Cardiac ventricle fibroblast (primary cell): ENCODE data around the gene ZNF284. TPM values are rescaled to one million over a fixed set of nuclear protein-coding genes. Genes with fewer than 3 reads are reported as not detected.

ENCODE experiments used
- total RNA-seq: library from RNA; depleted of rRNA; stranded (reverse); fragments of >200 nt; gene quantifications from 2 replicates; pipeline ENCODE4 v1.2.3, GENCODE V29; 2015

The ZNF284 gene
- total RNA-seq, result 1.9 and 2.2 TPM in 2 replicates

DNA sequence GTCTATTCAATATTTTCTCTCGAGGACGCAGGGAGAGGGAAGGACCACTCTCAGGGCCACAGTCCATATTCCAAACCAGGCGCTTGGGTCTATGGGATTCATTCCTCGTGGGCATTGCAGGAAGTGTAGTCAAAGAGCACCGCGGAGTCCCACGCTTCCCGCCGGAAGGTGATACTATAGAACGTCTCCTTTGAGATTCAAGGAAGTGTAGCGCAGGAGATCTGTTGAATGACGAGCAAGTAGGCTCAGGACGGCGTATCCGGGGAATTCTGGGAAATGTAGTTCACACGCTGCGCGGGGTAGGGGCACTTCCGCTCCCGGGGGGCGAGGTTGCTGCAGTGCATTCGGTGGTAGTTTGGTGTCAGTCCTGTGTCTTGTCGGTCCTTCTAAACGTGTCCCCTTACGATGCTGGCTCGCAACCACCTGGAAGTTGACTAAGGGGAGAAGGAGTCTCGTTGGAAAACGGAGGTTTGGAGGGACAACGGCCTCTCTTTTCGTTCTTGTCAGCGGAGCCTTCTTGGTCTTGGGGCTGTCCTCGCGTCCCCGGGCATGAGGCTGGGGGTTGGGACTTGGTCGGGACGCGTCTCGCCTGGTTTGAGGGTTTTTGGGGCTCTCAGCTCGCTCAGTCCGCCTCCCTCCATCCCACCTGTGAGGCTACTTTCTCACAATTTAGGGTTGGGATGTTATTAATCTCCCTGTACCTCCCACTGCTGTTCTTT lies at the start of gene ZNF284:
TSS of gene ZNF284 (plus strand) at position 336 of the 719 bp plus-strand sequence. CDS start 4,231 bp downstream, outside the sequence.

DNA sequence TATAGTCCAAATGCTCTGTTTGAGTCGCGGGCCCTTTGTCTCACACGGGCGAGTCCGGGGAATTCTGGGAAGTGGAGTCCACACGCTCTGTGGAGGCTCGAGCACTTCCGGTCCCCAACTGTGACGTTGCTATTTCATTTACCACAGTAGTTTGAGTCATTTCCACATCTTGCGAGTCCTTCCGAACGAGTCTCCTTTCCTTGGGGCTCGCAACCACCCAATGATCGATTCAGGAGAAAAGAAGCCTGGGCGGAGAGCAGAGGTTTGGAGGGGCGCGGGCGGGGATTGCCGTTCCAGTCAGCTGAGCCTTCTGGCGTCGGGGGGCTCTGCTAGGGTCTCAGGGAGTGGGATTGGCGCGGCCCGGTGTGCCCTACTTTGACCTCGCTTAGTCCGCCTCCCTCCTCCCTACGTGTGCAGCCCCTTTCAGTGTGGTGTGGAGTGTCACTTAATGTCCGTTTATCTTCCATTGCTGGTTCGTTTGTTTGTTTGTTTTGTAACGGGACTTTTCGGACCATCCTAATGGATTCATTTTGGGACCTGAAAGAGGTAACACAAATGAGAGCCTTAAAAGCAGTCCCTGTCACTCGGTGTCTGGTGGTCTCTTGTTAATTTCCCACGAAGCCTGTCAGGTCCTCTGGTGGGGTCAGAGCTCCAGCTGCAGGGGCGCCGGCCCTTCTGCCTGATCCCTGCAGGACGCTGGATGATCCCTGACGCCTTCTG lies 46.6 kb upstream of the ZNF284 start, which contains the start of gene ZNF222:
TSS of gene ZNF222 (plus strand) at position 163 of the 720 bp plus-strand sequence. CDS start at position 221, 58 bp downstream.

DNA sequence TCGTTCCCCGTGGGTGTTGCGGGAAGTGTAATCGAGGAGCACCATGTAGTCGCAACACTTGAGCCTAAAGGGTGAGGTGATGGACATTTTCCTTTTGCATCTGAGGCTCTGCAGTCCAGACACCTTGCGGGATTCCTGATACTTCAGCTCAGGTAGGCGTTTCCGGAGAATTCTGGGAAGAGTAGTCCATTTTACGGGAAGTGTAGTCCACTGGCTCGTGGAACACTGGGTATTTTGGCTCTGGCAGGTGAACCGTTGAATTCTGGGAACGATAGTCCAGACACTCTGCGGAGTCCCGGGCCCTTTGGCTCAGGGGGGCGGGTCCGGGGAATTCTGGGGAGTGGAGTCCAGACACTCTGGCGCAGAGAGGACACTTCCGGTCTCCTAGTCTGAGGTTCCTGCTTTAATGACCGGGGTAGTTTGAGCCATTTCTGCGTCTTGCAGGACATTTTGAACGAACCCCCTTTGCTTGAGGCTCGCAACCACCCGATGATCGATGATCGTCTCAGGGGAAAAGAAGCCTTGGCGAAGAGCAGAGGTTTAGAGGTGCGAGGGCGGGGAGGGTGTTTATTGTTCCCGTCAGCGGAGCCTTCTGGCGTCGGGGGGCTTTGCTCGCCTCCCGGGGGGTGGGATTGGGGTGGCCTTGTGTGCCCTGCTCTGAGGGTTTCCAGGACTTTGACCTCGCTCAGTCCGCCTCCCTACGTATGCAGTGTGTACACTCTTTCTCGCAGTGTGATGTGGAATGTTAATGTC lies 20.1 kb upstream of the ZNF284 start, which contains the start of gene ZNF223:
TSS of gene ZNF223 (plus strand) at position 387 of the 753 bp plus-strand sequence. CDS start 3,141 bp downstream, outside the sequence.

DNA sequence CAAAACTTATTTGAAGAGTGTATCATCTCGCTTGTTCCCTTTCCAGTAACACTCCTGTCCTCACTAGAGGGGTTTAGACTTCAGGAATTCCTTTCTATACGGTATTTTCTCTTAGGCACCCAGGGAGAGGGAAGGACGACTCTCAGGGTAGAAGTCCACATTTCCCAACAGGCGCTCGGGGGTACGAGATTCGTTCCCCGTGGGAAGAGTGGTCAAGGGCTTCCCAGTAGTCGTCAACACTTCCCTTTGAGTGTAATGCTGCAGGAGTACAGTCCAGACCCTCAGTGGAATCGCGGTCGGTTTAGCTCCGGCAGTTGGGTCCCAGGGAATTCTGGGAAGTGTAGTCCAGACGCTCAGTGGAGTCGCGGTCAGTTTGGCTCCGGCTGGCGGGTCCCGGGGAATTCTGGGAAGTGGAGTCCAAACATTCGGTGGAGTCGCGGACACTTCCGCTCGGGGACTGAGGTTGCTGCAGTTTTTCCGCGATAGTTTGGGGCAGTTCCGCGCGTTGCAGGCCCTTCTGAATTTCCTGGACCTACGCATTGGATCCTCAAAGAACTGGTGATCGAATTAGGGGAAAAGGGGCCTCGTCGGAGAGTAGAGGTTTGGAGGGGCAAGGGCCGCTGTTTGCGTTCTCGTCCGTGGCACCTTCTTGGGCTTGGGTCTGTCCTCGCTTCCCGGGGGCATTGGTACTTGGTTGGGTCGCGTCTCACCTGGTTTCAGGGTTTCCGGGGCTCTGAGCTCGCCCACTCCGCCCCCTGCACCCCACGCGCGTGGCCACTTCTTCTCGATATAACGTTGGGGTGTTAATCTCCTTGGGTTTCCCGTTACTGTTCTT lies 22.2 kb downstream of the ZNF284 start, which contains the start of gene ZNF224:
TSS of gene ZNF224 (plus strand) at position 431 of the 835 bp plus-strand sequence. CDS start 3,513 bp downstream, outside the sequence.

DNA sequence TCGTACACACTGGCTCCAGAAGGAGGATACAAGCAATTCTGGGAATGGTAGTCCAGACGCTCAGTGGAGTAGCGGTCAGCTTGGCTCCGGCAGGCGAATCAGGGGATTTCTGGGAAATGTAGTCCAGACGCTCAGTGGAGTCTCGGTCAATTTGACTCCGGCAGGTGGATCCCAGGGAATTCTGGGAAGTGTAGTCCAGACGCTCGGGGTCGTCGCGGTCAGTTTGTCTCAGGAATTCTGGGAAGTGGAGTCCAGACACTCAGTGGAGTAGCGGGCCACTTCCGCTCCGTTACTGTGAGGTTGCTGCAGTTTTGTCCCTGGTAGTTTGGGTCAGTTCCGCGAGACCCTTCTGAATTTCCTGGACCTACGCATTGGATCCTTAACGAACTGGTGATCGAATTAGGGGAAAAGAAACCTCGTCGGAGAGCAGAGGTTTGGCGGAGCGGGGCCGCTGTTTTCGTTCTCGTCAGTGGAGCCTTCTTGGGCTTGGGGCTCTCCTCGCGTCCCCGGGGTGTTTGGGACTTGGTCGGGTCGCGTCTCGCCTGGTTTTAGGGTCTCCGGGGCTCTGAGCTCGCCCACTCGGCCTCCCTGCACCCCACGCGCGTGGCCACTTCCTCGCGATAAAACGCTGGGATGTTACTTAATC lies 41.3 kb downstream of the ZNF284 start, which contains the start of gene ZNF225:
TSS of gene ZNF225 (plus strand) at position 262 of the 646 bp plus-strand sequence. CDS start 2,429 bp downstream, outside the sequence.

Other genes with a start within 250 kb of the ZNF284 start
- 3.2 and 5.5 TPM in 2 replicates for gene ZNF283, start 244.8 kb upstream of the ZNF284 start, total RNA-seq
- gene ZNF404, start 188.2 kb upstream of the ZNF284 start, total RNA-seq, result 1.7 and 2.4 TPM in 2 replicates
- 4.8 and 11.5 TPM in 2 replicates for gene ZNF45, start 136.9 kb upstream of the ZNF284 start, total RNA-seq
- 7.6 and 10.6 TPM in 2 replicates for gene ZNF221, start 120.9 kb upstream of the ZNF284 start, total RNA-seq
- 2.8 and 3.6 TPM in 2 replicates for gene ZNF155, start 88.0 kb upstream of the ZNF284 start, total RNA-seq
- 3.6 and 4.4 TPM in 2 replicates for gene ZNF230, start 69.2 kb upstream of the ZNF284 start, total RNA-seq
- gene ZNF222, start 46.8 kb upstream of the ZNF284 start, total RNA-seq, result 2.5 and 2.7 TPM in 2 replicates
- 2.5 and 5.5 TPM in 2 replicates for gene ZNF223, start 20.1 kb upstream of the ZNF284 start, total RNA-seq
- 8.3 and 20.1 TPM in 2 replicates for gene ZNF224, start 22.2 kb downstream of the ZNF284 start, total RNA-seq
- gene ZNF225, start 41.2 kb downstream of the ZNF284 start, total RNA-seq, result 2.9 and 4.4 TPM in 2 replicates
- gene ZNF234, start 69.4 kb downstream of the ZNF284 start, total RNA-seq, result 5.7 and 15.0 TPM in 2 replicates
- 14.2 and 21.7 TPM in 2 replicates for gene ZNF226, start 92.9 kb downstream of the ZNF284 start, total RNA-seq
- gene ZNF227, start 140.4 kb downstream of the ZNF284 start, total RNA-seq, result 15.5 and 17.9 TPM in 2 replicates
- 0.10 and 0.25 TPM in 2 replicates for gene ZNF233, start 187.7 kb downstream of the ZNF284 start, total RNA-seq
- gene ZNF235, start 232.9 kb downstream of the ZNF284 start, total RNA-seq, result 3.4 and 6.6 TPM in 2 replicates